Measurements from ENCODE around the gene ADORA1.

DNA sequence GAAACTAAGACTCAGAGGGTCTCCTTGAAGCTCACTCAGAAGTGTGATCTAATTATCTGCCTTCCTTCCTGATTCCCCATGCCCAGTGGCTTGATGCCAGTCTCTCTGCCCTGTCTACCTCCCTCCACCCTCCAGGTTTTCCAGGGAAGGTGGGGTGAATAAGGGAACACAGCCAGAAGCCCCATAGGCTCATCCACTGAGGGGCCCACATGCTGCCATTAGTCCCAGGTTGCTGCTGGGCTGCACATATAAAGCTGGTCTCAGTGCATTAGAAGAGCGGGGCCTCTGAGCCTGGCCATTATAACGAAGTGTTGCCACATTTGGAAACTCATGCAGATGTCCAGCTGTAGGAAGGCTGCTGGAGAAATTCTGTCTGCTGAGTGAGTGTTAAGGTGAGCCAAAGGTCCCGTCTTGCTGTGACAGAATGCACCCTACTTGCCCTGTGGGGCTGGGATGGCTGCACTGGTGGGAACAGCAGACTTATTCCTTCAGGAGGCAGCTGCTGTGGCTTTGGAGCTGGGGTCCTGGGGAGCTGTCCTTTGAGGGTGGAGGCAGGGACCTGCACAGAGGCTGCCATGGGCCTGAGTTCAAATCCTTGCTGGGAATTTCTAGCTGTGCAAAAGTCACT lies 2.9 kb downstream of the ADORA1 start:
- no peak for TF ChIP-seq EZH2 (IDR thresholded peaks at IDR 0.05; ENCODE audit: borderline replicate concordance, low read length)
- TF ChIP-seq, protein P1, sequence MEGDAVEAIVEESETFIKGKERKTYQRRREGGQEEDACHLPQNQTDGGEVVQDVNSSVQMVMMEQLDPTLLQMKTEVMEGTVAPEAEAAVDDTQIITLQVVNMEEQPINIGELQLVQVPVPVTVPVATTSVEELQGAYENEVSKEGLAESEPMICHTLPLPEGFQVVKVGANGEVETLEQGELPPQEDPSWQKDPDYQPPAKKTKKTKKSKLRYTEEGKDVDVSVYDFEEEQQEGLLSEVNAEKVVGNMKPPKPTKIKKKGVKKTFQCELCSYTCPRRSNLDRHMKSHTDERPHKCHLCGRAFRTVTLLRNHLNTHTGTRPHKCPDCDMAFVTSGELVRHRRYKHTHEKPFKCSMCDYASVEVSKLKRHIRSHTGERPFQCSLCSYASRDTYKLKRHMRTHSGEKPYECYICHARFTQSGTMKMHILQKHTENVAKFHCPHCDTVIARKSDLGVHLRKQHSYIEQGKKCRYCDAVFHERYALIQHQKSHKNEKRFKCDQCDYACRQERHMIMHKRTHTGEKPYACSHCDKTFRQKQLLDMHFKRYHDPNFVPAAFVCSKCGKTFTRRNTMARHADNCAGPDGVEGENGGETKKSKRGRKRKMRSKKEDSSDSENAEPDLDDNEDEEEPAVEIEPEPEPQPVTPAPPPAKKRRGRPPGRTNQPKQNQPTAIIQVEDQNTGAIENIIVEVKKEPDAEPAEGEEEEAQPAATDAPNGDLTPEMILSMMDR (conservative IDR thresholded peaks at IDR 0.05 in 1 of 2, IDR thresholded peaks at IDR 0.05 in 1 of 2; ENCODE audit: extremely low read depth in 1 of 2, insufficient read depth in 1 of 2, low read depth in 1 of 2, low read length in 2 of 2): no peak
